CD4-positive, alpha-beta T cell treated with Interferon alpha-2 for 1 hour (primary cell): ENCODE data around the gene RCAN2.
A peak's percentile ranks its signal among the peaks of the same experiment; 100 is the strongest.

Experiments used
- DNase-seq, 2 donors: peaks; one replicate each; pipeline ENCODE4 v3.0.0-alpha.2; 2020 to 2022

RCAN2 gene

DNA sequence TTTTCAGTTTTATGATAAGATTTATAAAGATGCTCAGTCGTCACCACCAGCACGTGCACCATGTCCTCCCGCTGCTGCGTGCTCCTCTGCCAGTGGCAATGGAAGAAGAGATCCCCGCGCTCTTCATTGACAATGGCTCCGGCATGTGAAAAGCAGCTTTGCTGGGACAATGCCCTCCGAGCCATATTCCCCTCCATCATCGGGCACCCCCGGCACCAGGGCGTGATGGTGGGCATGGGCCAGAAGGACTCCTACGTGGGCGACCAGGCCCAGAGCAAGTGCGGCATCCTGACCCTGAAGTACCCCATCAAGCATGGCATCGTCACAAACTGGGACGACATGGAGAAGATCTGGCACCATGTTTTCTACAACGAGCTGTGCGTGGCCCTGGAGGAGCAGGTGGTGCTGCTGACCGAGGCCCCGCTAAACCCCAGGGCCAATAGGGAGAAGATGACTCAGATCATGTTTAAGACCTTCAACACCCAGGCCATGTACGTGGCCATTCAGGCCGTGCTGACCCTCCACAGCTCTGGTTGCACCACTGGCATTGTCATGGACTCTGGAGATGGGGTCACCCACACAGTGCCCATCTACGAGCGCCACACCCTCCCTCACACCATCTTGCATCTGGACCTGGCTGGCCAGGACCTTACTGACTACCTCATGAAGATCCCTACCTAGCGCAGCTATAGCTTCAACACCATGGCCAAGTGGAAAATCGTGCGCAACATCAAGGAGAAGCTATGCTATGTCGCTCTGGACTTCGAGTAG is 286.2 kb downstream of the RCAN2 start:
- DNase-seq = no peak

DNA sequence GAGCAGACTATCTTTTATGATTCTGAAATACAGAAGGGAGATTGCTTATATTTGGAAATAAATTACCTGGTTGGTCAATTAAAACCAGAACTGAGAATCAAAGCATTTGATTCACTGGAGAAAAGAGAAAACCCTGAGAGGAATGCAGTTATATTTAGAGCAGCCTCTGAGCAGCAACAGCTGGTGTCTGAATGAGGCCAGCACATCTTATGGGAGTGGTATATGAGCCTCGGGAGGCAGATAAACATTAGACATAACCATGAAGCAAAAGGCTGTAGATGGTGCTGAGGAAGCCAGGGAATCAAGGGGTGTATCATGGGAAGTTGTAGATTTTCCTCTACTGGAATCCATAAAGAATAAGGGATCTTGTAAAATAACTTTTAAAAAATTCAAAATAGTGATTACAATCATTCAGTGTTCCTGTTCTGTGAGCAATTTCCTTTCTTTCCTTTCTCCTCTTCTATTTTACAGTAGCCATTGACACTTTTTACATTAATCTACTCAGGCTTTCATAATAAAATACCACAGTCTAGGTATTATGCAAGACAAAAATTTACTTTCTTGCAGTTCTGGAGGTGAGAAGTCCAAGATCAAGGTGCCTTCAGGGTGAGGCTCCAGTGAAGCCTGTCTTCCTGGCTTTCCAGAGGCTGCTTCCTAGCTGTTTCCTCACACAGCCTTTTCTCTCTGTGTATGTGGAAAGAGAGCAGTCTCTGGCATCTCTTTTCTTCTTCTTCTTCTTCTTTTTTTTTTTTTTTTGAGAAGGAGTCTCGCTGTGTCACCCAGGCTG is 287.7 kb downstream of the RCAN2 start:
- DNase-seq = no peak

DNA sequence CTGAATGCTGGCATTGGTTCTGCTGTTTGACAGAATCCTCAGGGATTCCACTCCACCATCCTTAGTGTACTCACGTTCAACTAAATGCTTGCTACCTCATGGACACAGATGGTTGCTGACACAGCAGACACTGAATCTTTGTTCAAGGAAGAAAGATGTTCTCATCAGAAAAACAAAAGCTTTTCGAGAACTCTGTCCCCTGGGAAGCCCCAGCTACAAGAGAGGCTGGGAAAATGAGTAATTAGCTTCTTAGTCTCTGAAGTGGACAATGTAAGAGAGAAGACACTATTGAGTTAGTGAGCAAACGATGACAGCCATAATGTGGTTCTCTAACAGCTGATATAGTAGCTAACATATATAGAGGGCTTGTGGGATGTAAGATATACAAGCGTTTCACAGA is 289.5 kb downstream of the RCAN2 start:
- no peak for DNase-seq

DNA sequence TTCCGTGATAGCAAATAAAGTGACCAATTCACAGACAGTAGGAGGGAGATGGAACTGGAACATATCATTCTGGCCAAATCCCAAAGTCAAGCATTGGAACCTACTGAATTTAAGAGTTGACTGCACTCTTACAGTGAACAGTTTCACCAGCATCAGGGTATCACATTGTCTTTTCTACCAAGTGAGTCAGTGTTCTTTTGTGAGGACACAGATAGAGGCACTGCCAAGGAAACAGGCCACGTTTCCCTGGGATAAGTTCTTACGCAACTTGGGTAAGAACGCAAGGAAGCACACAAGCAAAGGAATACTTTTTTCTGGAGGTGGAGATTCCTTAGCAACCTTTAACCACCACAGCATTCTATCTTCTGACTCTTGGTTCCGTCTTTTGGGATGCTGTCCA is 291.9 kb downstream of the RCAN2 start:
- DNase-seq = no peak

DNA sequence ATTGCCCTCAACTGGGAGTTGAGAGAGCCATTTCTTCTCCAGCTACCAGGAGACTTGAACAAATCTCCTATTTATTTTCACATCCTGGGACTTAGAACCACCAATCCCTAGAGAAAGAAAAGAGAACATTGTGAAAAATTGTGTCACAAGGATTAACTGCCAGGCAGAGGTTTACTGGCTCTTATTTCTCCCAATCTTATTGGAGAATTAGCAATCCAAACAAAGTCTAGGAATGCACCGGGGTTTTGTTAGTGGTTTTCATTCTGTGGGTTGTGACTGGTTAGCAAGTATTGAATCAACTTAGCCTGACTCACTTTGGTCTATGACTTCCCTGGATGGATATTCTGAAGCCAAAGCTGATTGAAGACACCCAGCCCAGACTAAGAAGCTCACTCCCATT is 299.3 kb downstream of the RCAN2 start:
- no peak for DNase-seq

DNA sequence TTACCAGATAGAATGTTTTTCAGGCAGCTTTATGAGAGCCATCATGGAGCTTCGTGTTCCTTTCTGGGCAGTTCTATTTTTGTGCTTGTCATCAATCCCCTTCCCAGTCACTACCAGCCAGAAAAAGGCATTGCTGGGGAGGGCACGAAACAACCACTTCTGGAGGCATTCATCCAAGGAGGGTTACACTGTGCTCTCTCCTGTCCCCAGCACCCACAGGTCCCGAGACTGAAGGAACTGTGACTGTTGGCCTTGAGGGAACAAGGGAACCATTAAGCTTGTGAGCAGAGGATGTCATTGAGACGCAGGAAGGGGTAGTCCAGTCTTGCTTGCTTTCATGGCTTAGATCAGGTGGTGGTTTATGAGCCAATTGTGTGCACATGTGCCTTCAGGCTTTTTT is 300.4 kb downstream of the RCAN2 start:
- no peak for DNase-seq

DNA sequence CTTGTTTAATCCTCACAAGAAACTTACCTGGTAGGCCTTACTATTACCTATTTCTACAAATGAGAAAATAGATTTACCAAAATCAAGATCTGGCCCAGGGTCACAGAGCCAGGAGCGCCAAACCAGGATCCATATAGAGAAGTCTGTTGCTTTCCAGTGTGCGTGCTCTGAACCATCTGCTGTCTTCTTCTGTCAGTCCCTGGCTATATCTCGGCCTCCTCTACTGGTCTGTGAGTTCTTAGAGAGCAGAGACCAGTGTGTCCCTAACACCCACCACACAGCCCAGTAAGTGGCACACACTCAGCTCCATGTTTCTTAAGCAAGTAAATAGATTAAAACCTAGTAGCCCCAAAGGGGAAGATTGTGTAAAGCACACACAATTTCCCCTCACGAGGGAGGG is 301.5 kb downstream of the RCAN2 start:
- DNase-seq = no peak

DNA sequence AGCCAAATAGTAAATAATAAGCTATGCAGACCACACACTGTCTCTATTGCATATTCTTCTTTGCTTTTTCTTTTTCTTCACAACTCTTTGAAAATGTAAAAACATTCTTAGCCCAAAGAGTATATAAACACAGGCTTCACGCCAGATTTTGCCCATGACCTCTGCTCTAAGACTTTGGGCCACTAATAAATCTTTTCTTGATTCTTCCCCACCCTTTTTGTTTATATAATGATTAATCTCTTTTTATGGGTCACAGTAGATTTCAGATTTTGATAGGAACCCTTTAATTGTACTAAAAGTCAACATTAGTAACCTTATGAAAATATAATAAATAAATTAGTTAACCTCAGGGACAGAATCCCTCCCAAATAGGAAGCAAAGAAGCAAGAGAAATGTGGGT is 304.7 kb downstream of the RCAN2 start:
- DNase-seq = no peak

DNA sequence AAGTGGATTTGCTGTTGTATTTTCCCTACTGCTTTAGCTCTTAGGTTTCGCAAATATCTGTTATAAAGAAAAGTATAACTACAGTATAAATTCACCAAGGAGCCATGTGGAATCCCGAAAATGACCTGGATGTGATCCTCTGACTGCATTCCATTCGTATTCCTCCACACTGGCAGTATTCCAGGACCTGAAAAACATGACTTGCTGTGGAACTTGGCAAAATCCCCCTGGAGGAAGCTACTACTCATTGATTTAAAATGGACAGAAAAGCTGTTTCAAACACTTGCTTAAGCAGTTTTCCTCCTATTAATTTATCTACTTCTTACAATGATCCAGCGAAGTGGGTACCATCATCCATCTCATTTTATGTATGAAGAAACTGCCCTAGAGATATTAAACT is 307.1 kb downstream of the RCAN2 start:
- DNase-seq = no peak

DNA sequence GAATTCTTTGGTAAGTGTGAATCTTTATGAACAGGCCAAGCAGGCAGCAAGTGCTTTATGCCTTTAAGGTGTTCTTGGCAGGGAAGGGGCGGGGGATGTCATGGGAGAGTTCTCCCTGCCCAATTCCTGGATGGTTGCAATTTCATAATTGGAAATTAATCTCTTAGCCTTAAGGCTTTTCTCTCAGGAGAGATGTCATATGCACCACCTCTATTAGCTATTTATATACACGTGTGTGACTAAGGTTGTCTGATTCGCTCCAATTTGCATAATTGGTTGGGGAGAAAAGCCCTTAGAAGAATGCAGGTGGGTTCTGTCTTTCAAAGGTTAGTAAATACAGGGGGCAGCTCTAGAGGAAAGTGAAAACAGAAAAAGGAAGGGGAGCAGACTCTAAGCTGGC is 315.3 kb downstream of the RCAN2 start:
- DNase-seq = no peak

DNA sequence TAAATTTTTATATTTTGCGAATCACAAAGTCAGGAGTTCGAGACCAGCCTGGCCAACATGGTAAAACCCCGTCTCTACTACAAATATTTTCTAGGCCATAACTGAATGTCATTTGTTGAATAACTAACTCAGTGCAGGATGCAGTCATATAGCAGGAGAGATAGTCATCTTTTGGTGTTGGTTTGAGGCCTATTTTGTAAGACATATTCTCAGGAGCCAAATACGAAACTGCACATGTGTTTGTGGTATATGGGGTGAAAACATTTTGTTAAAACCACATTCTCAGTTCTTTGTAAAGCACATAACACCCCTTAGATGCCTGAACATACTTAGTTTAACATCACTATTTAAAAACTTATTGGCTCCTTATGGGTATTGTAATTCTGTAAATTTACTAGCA is 315.8 kb downstream of the RCAN2 start:
- peak in 1 of 2 donors; percentile 55 for DNase-seq

DNA sequence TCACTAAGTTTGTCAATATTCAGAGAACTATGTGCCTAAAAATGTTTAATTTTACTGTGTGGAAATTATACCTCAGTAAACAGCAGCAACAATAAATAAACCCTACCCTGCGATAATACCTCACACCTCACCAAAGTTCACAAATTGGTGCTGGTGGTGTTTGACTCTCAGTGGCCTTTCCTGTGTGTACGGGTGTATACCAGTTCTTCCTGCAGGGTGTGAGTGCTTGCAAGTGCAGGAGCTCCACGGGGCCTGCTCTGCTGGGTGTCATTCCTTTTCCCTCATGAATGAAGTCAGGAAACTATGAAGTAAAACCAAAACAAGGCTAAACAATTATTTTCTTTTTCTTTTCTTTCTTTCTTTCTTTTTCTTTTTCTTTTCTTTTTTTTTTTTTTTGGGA is 316.3 kb downstream of the RCAN2 start:
- DNase-seq = peak in 1 of 2 donors; percentile 34

DNA sequence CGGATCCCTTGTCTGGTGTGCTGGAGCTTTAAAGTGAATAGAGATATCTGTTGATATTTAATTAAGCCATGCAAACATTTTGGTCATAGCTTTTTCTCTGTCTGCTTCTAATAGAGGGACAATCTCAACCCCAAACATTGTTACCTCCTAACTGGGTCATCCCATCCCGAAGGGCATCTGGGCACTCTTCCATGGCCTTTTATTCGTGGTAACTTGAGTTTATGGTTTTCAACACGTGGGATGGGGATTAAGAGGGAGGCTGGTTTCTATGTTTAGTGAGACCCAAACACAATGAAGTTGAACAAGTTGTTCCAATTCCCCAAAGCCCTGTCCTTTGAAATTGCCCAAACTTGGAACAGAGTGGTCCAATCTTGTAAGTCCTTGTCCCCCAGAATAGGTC is 319.1 kb downstream of the RCAN2 start:
- DNase-seq = no peak
